ENCODE measurements around the gene PHACTR4.
"Not testable (repeated sequence)": the region's sequence is repeated elsewhere in the genome, so short reads cannot be mapped to it uniquely, and the experiment has no call there.

The PHACTR4 gene

GRCh38 chr1:28518000-28518744 lies 148.6 kb downstream of the PHACTR4 start:
- Histone ChIP-seq H4K20me1 (ENCODE audit: control insufficient read depth, insufficient read depth, low read depth, low read length) (peaks cover 8% of the 10 kb centered on the region; the same call in 1 of the 2 replicates), H3K9me2 (replicated peaks; ENCODE audit: control insufficient read depth, low read length) (no peaks in the 10 kb centered on the region), H3F3A (ENCODE audit: control insufficient read depth, insufficient read depth) (peaks cover 37% of the 10 kb centered on the region), H3K27ac (ENCODE audit: low read depth, low read length) (peak overlapping the region; percentile 68), H3K36me3 (ENCODE audit: control insufficient read depth, low read length) (peaks cover 43% of the 10 kb centered on the region), H3K4me2 (ENCODE audit: low read length) (peak overlapping the region; percentile 87), H3K9me3 (ENCODE audit: control insufficient read depth, insufficient read depth, low read length) (no peaks in the 10 kb centered on the region), H3K4me3 (ENCODE audit: low read length) (peak overlapping the region; percentile 81), H3K27me3 (ENCODE audit: control insufficient read depth, low read length) (no peaks in the 10 kb centered on the region), H3K79me2 (ENCODE audit: control insufficient read depth, low read length) (peaks cover 57% of the 10 kb centered on the region), H3K4me1 (ENCODE audit: control insufficient read depth, low read length) (peaks cover 49% of the 10 kb centered on the region)
- TF ChIP-seq EZH2phosphoT487 (IDR thresholded peaks at IDR 0.05; ENCODE audit: borderline replicate concordance, low read length) (no peak), CTCF (IDR thresholded peaks at IDR 0.05; ENCODE audit: low read depth, low read length, poor library complexity, severe bottlenecking) (peak; percentile 88)

GRCh38 chr1:28518745-28519341 lies 149.3 kb downstream of the PHACTR4 start:
- Histone ChIP-seq H3K27me3 (ENCODE audit: control insufficient read depth, low read length) (no peaks in the 10 kb centered on the region), H3K4me1 (ENCODE audit: control insufficient read depth, low read length) (peaks cover 43% of the 10 kb centered on the region), H3F3A (ENCODE audit: control insufficient read depth, insufficient read depth) (peaks cover 31% of the 10 kb centered on the region), H4K20me1 (ENCODE audit: control insufficient read depth, insufficient read depth, low read depth, low read length) (peaks cover 8% of the 10 kb centered on the region; the same call in 1 of the 2 replicates), H3K79me2 (ENCODE audit: control insufficient read depth, low read length) (peaks cover 64% of the 10 kb centered on the region), H3K36me3 (ENCODE audit: control insufficient read depth, low read length) (peaks cover 43% of the 10 kb centered on the region), H3K4me3 (ENCODE audit: low read length) (peak overlapping the region; percentile 81), H3K9me2 (replicated peaks; ENCODE audit: control insufficient read depth, low read length) (no peaks in the 10 kb centered on the region), H3K27ac (ENCODE audit: low read depth, low read length) (peak overlapping the region; percentile 68), H3K4me2 (ENCODE audit: low read length) (peak overlapping the region; percentile 84), H3K9me3 (ENCODE audit: control insufficient read depth, insufficient read depth, low read length) (no peaks in the 10 kb centered on the region)
- TF ChIP-seq CTCF (IDR thresholded peaks at IDR 0.05; ENCODE audit: low read depth, low read length, poor library complexity, severe bottlenecking) (no peak), EZH2phosphoT487 (IDR thresholded peaks at IDR 0.05; ENCODE audit: borderline replicate concordance, low read length) (no peak)

- H3K4me3 ChIP-seq (ENCODE audit: low read length), result peak overlapping the region; percentile 81
- H3F3A ChIP-seq (ENCODE audit: control insufficient read depth, insufficient read depth), result peaks cover 22% of the 10 kb centered on the region
- peaks cover 8% of the 10 kb centered on the region; the same call in 1 of the 2 replicates for H4K20me1 ChIP-seq (ENCODE audit: control insufficient read depth, insufficient read depth, low read depth, low read length)
- no peaks in the 10 kb centered on the region for H3K27me3 ChIP-seq (ENCODE audit: control insufficient read depth, low read length)
- H3K27ac ChIP-seq (ENCODE audit: low read depth, low read length), result peak overlapping the region; percentile 2; the same call in 1 of the 2 replicates
- H3K4me2 ChIP-seq (ENCODE audit: low read length), result peak overlapping the region; percentile 84
- no peaks in the 10 kb centered on the region for H3K9me3 ChIP-seq (ENCODE audit: control insufficient read depth, insufficient read depth, low read length)
- peaks cover 77% of the 10 kb centered on the region for H3K79me2 ChIP-seq (ENCODE audit: control insufficient read depth, low read length)
- H3K36me3 ChIP-seq (ENCODE audit: control insufficient read depth, low read length), result peaks cover 54% of the 10 kb centered on the region
- TF ChIP-seq EZH2phosphoT487 (IDR thresholded peaks at IDR 0.05; ENCODE audit: borderline replicate concordance, low read length), result no peak
- TF ChIP-seq CTCF (IDR thresholded peaks at IDR 0.05; ENCODE audit: low read depth, low read length, poor library complexity, severe bottlenecking), result no peak
- peaks cover 43% of the 10 kb centered on the region for H3K4me1 ChIP-seq (ENCODE audit: control insufficient read depth, low read length)
- H3K9me2 ChIP-seq (replicated peaks; ENCODE audit: control insufficient read depth, low read length), result no peaks in the 10 kb centered on the region
These were observed 150.6 kb downstream of the PHACTR4 start for GRCh38 chr1:28519946-28520725.

- Histone ChIP-seq H3K4me1 (ENCODE audit: control insufficient read depth, low read length) (peaks cover 43% of the 10 kb centered on the region), H3K79me2 (ENCODE audit: control insufficient read depth, low read length) (peaks cover 83% of the 10 kb centered on the region), H3K4me3 (ENCODE audit: low read length) (peak overlapping the region; percentile 81; the same call in 1 of the 2 replicates), H3F3A (ENCODE audit: control insufficient read depth, insufficient read depth) (peaks cover 16% of the 10 kb centered on the region), H3K36me3 (ENCODE audit: control insufficient read depth, low read length) (peaks cover 61% of the 10 kb centered on the region), H3K4me2 (ENCODE audit: low read length) (peak overlapping the region; percentile 84)
- not testable (repeated sequence) for H3K9me2 ChIP-seq (replicated peaks; ENCODE audit: control insufficient read depth, low read length); H4K20me1 ChIP-seq (ENCODE audit: control insufficient read depth, insufficient read depth, low read depth, low read length); H3K27ac ChIP-seq (ENCODE audit: low read depth, low read length); H3K27me3 ChIP-seq (ENCODE audit: control insufficient read depth, low read length); H3K9me3 ChIP-seq (ENCODE audit: control insufficient read depth, insufficient read depth, low read length)
These were observed 151.3 kb downstream of the PHACTR4 start for GRCh38 chr1:28520796-28521195.

Data from DOHH2 (cell line).